GM12892 (cell line): ENCODE measurements around the gene QSOX1.

Source experiments
- POLR2AphosphoS5 ChIP-seq: IDR thresholded peaks from 2 replicates; pipeline ENCODE4 v1.6.1; 2011; ENCODE audit warnings: low read depth, low read length, control low read depth
- TAF1 ChIP-seq: IDR thresholded peaks from 2 replicates; pipeline ENCODE4 v1.6.1; 2011; ENCODE audit warnings: low read depth, mild to moderate bottlenecking, control low read depth, low read length, borderline replicate concordance

- TF ChIP-seq TAF1 (no peak), POLR2AphosphoS5 (no peak)
Measured at GRCh38 chr1:180151508-180151907, 3.2 kb upstream of the QSOX1 start.
